GM19238 (cell line): ENCODE data around the gene MOCS3.
"Not testable (repeated sequence)": the region's sequence is repeated elsewhere in the genome, so short reads cannot be mapped to it uniquely, and the experiment has no call there.

ENCODE experiments used
- DNase-seq: peaks from one replicate; pipeline ENCODE4 v3.0.0; 2011; ENCODE audit warnings: low spot score; ENCODE audit not compliant: insufficient read length

MOCS3 gene

GRCh38 chr20:50931306-50932015 lies 27.2 kb upstream of the MOCS3 start, which contains the start of gene ADNP:
ADNP (minus strand) TSS chr20:50931437; CDS start chr20:50903996, 27,441 bp downstream.
- peak; percentile 57 for DNase-seq

GRCh38 chr20:50932016-50932485 lies 26.6 kb upstream of the MOCS3 start:
- DNase-seq, result no peak

GRCh38 chr20:50932691-50933280 lies 25.8 kb upstream of the MOCS3 start:
- DNase-seq, result no peak

- no peak for DNase-seq
Measured at GRCh38 chr20:50933589-50933988, 25.0 kb upstream of the MOCS3 start.

- no peak for DNase-seq
Measured at GRCh38 chr20:50943069-50943468, 15.5 kb upstream of the MOCS3 start.

- no peak for DNase-seq
Measured at GRCh38 chr20:50948132-50948785, 10.4 kb upstream of the MOCS3 start.

- no peak for DNase-seq
Measured at GRCh38 chr20:50953196-50953595, 5.4 kb upstream of the MOCS3 start.

- DNase-seq, result no peak
Measured at GRCh38 chr20:50953821-50954220, 4.8 kb upstream of the MOCS3 start.

GRCh38 chr20:50957276-50957675 lies 1.3 kb upstream of the MOCS3 start:
- DNase-seq, result no peak

- peak; percentile 63 for DNase-seq
Measured at GRCh38 chr20:50957798-50958614, 612 bp upstream of the MOCS3 start, which contains the start of gene DPM1. DPM1 (minus strand) TSS chr20:50958532; CDS start chr20:50958523, 9 bp downstream.

- no peak for DNase-seq
Measured at GRCh38 chr20:50959543-50960126, 1.0 kb downstream of the MOCS3 start.

GRCh38 chr20:50967586-50967985 lies 9.0 kb downstream of the MOCS3 start:
- no peak for DNase-seq

- no peak for DNase-seq
Measured at GRCh38 chr20:50968289-50968688, 9.7 kb downstream of the MOCS3 start.

- no peak for DNase-seq
Measured at GRCh38 chr20:50969435-50969834, 10.8 kb downstream of the MOCS3 start.

- DNase-seq, result no peak
Measured at GRCh38 chr20:50969912-50970311, 11.3 kb downstream of the MOCS3 start.

- DNase-seq, result no peak
Measured at GRCh38 chr20:50975701-50976330, 17.2 kb downstream of the MOCS3 start.

- DNase-seq, result no peak
Measured at GRCh38 chr20:50977066-50978021, 18.7 kb downstream of the MOCS3 start.

- DNase-seq, result not testable (repeated sequence)
Measured at GRCh38 chr20:50978533-50978932, 19.9 kb downstream of the MOCS3 start.

- no peak for DNase-seq
Measured at GRCh38 chr20:50980071-50980681, 21.6 kb downstream of the MOCS3 start.
